Coronary artery (tissue), 2 donors: ENCODE results near the gene VAPA.

Experiments
- DNase-seq: peaks from one replicate; pipeline ENCODE4 v3.0.0-alpha.2; 2017; ENCODE audit warnings: low spot score
- H3K27ac ChIP-seq, 2 donors: fragments of 200-600 bp; sonication (generic); one replicate each; pipeline ENCODE4 v1.5.1; 2016 to 2019
- H3K4me3 ChIP-seq: fragments of 200-600 bp; sonication (generic); 2 replicates; pipeline ENCODE4 v1.5.1; 2016; ENCODE audit warnings: mild to moderate bottlenecking, moderate library complexity
- CTCF ChIP-seq: fragments of 200-600 bp; sonication (generic); IDR thresholded peaks from one replicate; pipeline ENCODE4 v1.5.1; 2019; ENCODE audit warnings: antibody characterized with exemption

VAPA gene

GRCh38 chr18:9965711-9966624 lies 52.2 kb downstream of the VAPA start:
- DNase-seq = no peak
- no peak overlapping the region for H3K4me3 ChIP-seq
- H3K27ac ChIP-seq = no peak overlapping the region
- no peak for TF ChIP-seq CTCF

- no peak overlapping the region for H3K27ac ChIP-seq
- no peak for TF ChIP-seq CTCF
- DNase-seq = no peak
- peak overlapping the region; percentile 45 for H3K4me3 ChIP-seq
Measured at GRCh38 chr18:9968081-9968848, 54.4 kb downstream of the VAPA start.

- DNase-seq = no peak
- no peak for TF ChIP-seq CTCF
- H3K4me3 ChIP-seq = no peak overlapping the region
- no peak overlapping the region for H3K27ac ChIP-seq
Measured at GRCh38 chr18:9969247-9969646, 55.4 kb downstream of the VAPA start.

- no peak for DNase-seq
Measured at GRCh38 chr18:9971313-9971920, 57.6 kb downstream of the VAPA start.

DNA sequence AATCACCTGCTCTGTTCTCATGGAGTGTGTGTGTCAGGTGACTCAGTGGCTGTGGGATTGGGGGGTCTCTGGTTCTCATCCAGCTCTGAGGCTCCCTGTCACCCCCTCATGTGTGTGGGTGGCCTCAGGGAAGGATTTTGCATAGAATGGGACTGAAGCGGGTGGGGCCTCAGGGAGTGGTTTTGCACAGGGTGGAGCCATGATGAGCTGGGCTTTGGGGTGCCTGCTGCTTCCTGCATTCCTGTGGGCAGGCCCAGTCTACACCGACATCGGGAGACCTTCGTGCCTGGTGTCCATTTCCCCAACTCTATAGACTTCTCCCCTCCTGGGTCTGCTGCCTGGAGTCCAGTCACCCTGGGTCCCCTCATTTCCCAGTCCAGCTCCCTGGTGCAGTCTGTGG lies 59.7 kb downstream of the VAPA start:
- no peak for DNase-seq
- Histone ChIP-seq H3K27ac (no peak overlapping the region), H3K4me3 (no peak overlapping the region)
- no peak for TF ChIP-seq CTCF

More at GRCh38 chr18:9971313-9971920, 57.6 kb downstream of the VAPA start:
- TF ChIP-seq CTCF = peak; percentile 69
- H3K4me3 ChIP-seq = no peak overlapping the region
- H3K27ac ChIP-seq = no peak overlapping the region

DNA sequence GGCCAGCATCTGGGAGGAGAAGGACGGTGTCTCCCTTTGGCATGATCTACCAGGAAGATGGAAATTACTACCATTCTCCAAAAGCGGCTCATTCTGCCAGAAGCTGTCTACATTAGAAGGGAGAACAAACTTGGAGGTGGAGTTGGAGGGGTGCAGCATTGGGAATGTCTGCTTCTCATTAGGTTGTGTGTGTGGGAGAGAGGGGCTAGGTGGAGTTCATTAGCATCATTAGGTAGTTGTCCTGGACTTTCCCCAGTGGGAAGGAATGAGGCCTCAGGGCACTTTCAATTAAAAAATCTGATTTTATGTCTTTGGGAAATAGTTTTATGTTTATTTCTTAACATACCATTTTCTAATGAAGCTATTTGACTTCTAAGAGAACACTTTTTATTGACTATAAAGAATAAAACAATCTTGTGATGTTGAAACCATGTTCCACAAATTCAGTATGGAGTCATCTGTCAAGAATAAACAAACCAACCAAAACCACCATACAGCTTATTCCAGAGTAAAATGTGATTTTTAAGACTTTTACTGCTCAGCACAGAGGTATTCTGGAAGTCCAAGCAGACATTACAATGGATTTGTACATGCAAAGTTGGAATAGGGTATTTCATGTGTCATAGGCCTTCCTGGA lies 60.6 kb downstream of the VAPA start:
- H3K27ac ChIP-seq = no peak overlapping the region
- TF ChIP-seq CTCF = no peak
- no peak overlapping the region for H3K4me3 ChIP-seq
- no peak for DNase-seq
